Panc1 (cell line): ENCODE data around the gene TRIM17. TPM values are rescaled to one million over a fixed set of nuclear protein-coding genes. Genes with fewer than 3 reads are reported as not detected.

Source experiments
- ATAC-seq: fragments of 200-7000 bp; cut with Tn5 transposase; 2 replicates; pipeline ENCODE4 v1.9.1; 2020; ENCODE audit warnings: mild to moderate bottlenecking, moderate library complexity
- BruUV-seq: library from RNA; stranded (reverse); fragments of 400-500 nt; replicated peaks from 2 replicates; lab custom pipeline; 2021; lab: Mats Ljungman, UMichigan
- CTCF ChIA-PET: fragments of 300-600 bp; sonication (Branson Sonifier 250); formaldehyde crosslinking; loops from one replicate; lab custom pipeline; 2022; ENCODE audit warnings: antibody characterized with exemption; lab: Charles Lee
- POLR2A ChIA-PET: fragments of 300-600 bp; sonication (Branson Sonifier 250); formaldehyde crosslinking; loops from one replicate; lab custom pipeline; 2022; ENCODE audit warnings: antibody characterized with exemption; lab: Charles Lee
- DNase-seq: peaks from one replicate; pipeline ENCODE4 v3.0.0-alpha.2; 2010; ENCODE audit warnings: low read depth, low spot score
- H3K27ac ChIP-seq: 2 replicates; pipeline ENCODE4 v1.5.1; 2011; ENCODE audit warnings: mild to moderate bottlenecking, low read length, inconsistent platforms
- H3K27me3 ChIP-seq: fragments of 200-500 bp; sonication (Bioruptor generic); 2 replicates; pipeline ENCODE4 v1.6.0; 2014; ENCODE audit warnings: low read length, inconsistent platforms; ENCODE audit not compliant: control insufficient read depth, insufficient read depth
- H3K36me3 ChIP-seq: fragments of 200-500 bp; sonication (Bioruptor generic); 2 replicates; pipeline ENCODE4 v1.5.1; 2014; ENCODE audit warnings: inconsistent platforms, mild to moderate bottlenecking, low read length, moderate library complexity; ENCODE audit not compliant: control insufficient read depth, insufficient read depth
- H3K4me1 ChIP-seq: 2 replicates; pipeline ENCODE4 v1.5.1; 2011; ENCODE audit warnings: inconsistent platforms, mild to moderate bottlenecking, low read length, moderate library complexity; ENCODE audit not compliant: control insufficient read depth, insufficient read depth
- H3K4me3 ChIP-seq, 2 experiments: 2 replicates each; pipeline ENCODE4 v1.5.1; 2011 to 2012; ENCODE audit warnings: low read depth in 2 of 2, low read length in 2 of 2, mild to moderate bottlenecking in 2 of 2, inconsistent platforms in 1 of 2, moderate library complexity in 1 of 2
- H3K9me3 ChIP-seq: fragments of 200-500 bp; sonication (Bioruptor generic); 2 replicates; pipeline ENCODE4 v1.5.1; 2014; ENCODE audit warnings: low read depth, mild to moderate bottlenecking, inconsistent platforms, low read length, moderate library complexity; ENCODE audit not compliant: control insufficient read depth, insufficient read depth
- POLR2AphosphoS5 ChIP-seq: IDR thresholded peaks from 2 replicates; pipeline ENCODE4 v1.6.1; 2012; ENCODE audit warnings: mild to moderate bottlenecking, low read depth, low read length, moderate library complexity
- SIN3A ChIP-seq: IDR thresholded peaks from 2 replicates; pipeline ENCODE4 v1.6.1; 2012; ENCODE audit warnings: low read depth, mild to moderate bottlenecking, low read length, moderate library complexity, borderline replicate concordance; ENCODE audit not compliant: insufficient read depth
- TCF7L2 ChIP-seq: IDR thresholded peaks from 2 replicates; pipeline ENCODE4 v1.6.1; 2011; ENCODE audit warnings: mild to moderate bottlenecking, low read depth, low read length, inconsistent platforms
- in situ Hi-C: cut with HindIII; loops from 2 replicates; pipeline ENCODE4 v1.10.0; 2016; ENCODE audit warnings: low sequenced_read_pairs, low pct_unique_long_range_greater_than_20kb
- intact Hi-C: fragments of 100-400 bp; cut with micrococcal nuclease; formaldehyde crosslinking; loops from one replicate; pipeline ENCODE4 v1.10.0; 2022; ENCODE audit not compliant: unreplicated experiment
- total RNA-seq: library from RNA; stranded (reverse); gene quantifications from one replicate; pipeline ENCODE4 v1.2.1, GENCODE V29; 2021; ENCODE audit not compliant: unreplicated experiment
- TF ChIP-seq, protein P1 (sequence below), 2 experiments: IDR thresholded peaks; 2 replicates each; pipeline ENCODE4 v1.6.1; 2011 to 2012; ENCODE audit warnings: low read depth in 2 of 2, control low read depth in 1 of 2, low read length in 1 of 2, mild to moderate bottlenecking in 1 of 2, moderate library complexity in 1 of 2; ENCODE audit not compliant: insufficient read depth in 1 of 2
- TF ChIP-seq, protein P2 (sequence below): fragments of 450-650 bp; IDR thresholded peaks from 2 replicates; pipeline ENCODE4 v1.5.1; 2017; ENCODE audit warnings: mild to moderate bottlenecking

TRIM17 gene
- total RNA-seq, 1 experiment from 2014 or later: 1.2 TPM

- H3K4me1 ChIP-seq: no peaks in the 10 kb centered on the region
- no TSS peak for BruUV-seq
- ChIA-PET POLR2A (no interaction called here), CTCF (no interaction called here)
- TF ChIP-seq, protein P1, sequence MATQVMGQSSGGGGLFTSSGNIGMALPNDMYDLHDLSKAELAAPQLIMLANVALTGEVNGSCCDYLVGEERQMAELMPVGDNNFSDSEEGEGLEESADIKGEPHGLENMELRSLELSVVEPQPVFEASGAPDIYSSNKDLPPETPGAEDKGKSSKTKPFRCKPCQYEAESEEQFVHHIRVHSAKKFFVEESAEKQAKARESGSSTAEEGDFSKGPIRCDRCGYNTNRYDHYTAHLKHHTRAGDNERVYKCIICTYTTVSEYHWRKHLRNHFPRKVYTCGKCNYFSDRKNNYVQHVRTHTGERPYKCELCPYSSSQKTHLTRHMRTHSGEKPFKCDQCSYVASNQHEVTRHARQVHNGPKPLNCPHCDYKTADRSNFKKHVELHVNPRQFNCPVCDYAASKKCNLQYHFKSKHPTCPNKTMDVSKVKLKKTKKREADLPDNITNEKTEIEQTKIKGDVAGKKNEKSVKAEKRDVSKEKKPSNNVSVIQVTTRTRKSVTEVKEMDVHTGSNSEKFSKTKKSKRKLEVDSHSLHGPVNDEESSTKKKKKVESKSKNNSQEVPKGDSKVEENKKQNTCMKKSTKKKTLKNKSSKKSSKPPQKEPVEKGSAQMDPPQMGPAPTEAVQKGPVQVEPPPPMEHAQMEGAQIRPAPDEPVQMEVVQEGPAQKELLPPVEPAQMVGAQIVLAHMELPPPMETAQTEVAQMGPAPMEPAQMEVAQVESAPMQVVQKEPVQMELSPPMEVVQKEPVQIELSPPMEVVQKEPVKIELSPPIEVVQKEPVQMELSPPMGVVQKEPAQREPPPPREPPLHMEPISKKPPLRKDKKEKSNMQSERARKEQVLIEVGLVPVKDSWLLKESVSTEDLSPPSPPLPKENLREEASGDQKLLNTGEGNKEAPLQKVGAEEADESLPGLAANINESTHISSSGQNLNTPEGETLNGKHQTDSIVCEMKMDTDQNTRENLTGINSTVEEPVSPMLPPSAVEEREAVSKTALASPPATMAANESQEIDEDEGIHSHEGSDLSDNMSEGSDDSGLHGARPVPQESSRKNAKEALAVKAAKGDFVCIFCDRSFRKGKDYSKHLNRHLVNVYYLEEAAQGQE (IDR thresholded peaks at IDR 0.05; ENCODE audit: insufficient read depth in 1 of 2, low read depth in 2 of 2, low read length in 1 of 2): no peak
- TF ChIP-seq POLR2AphosphoS5 (no peak), SIN3A (no peak), TCF7L2 (no peak)
- TF ChIP-seq, protein P2, sequence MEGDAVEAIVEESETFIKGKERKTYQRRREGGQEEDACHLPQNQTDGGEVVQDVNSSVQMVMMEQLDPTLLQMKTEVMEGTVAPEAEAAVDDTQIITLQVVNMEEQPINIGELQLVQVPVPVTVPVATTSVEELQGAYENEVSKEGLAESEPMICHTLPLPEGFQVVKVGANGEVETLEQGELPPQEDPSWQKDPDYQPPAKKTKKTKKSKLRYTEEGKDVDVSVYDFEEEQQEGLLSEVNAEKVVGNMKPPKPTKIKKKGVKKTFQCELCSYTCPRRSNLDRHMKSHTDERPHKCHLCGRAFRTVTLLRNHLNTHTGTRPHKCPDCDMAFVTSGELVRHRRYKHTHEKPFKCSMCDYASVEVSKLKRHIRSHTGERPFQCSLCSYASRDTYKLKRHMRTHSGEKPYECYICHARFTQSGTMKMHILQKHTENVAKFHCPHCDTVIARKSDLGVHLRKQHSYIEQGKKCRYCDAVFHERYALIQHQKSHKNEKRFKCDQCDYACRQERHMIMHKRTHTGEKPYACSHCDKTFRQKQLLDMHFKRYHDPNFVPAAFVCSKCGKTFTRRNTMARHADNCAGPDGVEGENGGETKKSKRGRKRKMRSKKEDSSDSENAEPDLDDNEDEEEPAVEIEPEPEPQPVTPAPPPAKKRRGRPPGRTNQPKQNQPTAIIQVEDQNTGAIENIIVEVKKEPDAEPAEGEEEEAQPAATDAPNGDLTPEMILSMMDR: no peak
- peaks cover 6% of the 10 kb centered on the region for H3K27me3 ChIP-seq
- no peak overlapping the region for H3K4me3 ChIP-seq
- no peak for ATAC-seq
- H3K36me3 ChIP-seq: no peaks in the 10 kb centered on the region
- intact Hi-C loops: no loop called here
- no peak overlapping the region for H3K27ac ChIP-seq
- no peak for DNase-seq
- in situ Hi-C loops: no loop called here
- no peaks in the 10 kb centered on the region for H3K9me3 ChIP-seq
Observed at GRCh38 chr1:228385232-228385631, 31.4 kb downstream of the TRIM17 start.

GRCh38 chr1:228383773-228384172, 32.9 kb downstream of the TRIM17 start:
- DNase-seq: no peak
- 0 out of 2 replicates have a peak, but pooled peaks cover 2% of the 10 kb centered on the region for H3K4me1 ChIP-seq
- in situ Hi-C loops: no loop called here
- ChIA-PET CTCF (no interaction called here), POLR2A (no interaction called here)
- H3K27me3 ChIP-seq: peaks cover 6% of the 10 kb centered on the region
- H3K36me3 ChIP-seq: no peaks in the 10 kb centered on the region
- no peak overlapping the region for H3K27ac ChIP-seq
- TF ChIP-seq, protein P2: no peak
- TF ChIP-seq, protein P1 (IDR thresholded peaks at IDR 0.05; ENCODE audit: insufficient read depth in 1 of 2, low read depth in 2 of 2, low read length in 1 of 2): no peak
- TF ChIP-seq TCF7L2 (no peak), POLR2AphosphoS5 (no peak), SIN3A (no peak)
- BruUV-seq: no TSS peak
- ATAC-seq: no peak
- H3K9me3 ChIP-seq: no peaks in the 10 kb centered on the region
- intact Hi-C loops: no loop called here
- no peak overlapping the region for H3K4me3 ChIP-seq
